Measurements from ENCODE around the gene ACTMAP.

Gene ACTMAP

DNA sequence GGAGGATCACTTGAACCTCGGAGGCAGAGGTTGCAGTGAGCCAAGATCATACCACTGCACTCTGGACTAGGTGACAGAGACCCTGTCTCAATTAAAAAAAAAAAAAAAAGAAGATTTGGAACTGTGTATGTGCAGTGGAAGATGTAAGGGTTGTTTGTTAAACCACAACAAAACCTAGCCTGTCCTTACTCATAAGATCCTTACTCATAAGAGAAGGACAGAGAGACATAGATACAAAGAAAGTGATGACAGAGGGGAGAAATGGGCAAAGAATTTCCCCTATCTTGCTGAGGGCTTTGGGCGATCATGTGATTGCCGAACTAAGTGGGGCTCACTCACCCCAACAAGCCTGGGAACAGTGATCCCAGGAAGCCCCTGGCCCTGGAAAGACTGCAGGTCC is 25.4 kb downstream of the ACTMAP start:
- H3K36me3 ChIP-seq (ENCODE audit: insufficient read depth, low read length): no peaks in the 10 kb centered on the region
- H2AFZ ChIP-seq (ENCODE audit: low read length): no peak overlapping the region
- H3K9me2 ChIP-seq (replicated peaks; ENCODE audit: low read depth, low read length): no peaks in the 10 kb centered on the region
- H3K4me1 ChIP-seq (ENCODE audit: insufficient read depth, low read length, poor library complexity, severe bottlenecking): no peaks in the 10 kb centered on the region
- no peaks in the 10 kb centered on the region for H3K79me2 ChIP-seq (ENCODE audit: insufficient read depth, low read length)
- no peaks in the 10 kb centered on the region for H3K27me3 ChIP-seq (ENCODE audit: insufficient read depth, low read length, poor library complexity, severe bottlenecking)
- no peaks in the 10 kb centered on the region for H4K20me1 ChIP-seq (ENCODE audit: insufficient read depth, low read length, poor library complexity, severe bottlenecking)
- H3K9ac ChIP-seq (ENCODE audit: low read depth, low read length, poor library complexity, severe bottlenecking): no peak overlapping the region
- no peak overlapping the region for H3K4me2 ChIP-seq (ENCODE audit: low read depth, low read length, poor library complexity, severe bottlenecking)
- H3K9me3 ChIP-seq (ENCODE audit: insufficient read depth, low read depth, low read length): no peaks in the 10 kb centered on the region
- H3K4me3 ChIP-seq (ENCODE audit: low read length, poor library complexity, severe bottlenecking): no peak overlapping the region
- no peak for TF ChIP-seq CTCF (conservative IDR thresholded peaks at IDR 0.05; ENCODE audit: low read length)
- no peak for TF ChIP-seq EZH2phosphoT487 (IDR thresholded peaks at IDR 0.05; ENCODE audit: borderline replicate concordance)
- H3F3A ChIP-seq (ENCODE audit: low read depth): no peaks in the 10 kb centered on the region

- H3K36me3 ChIP-seq (ENCODE audit: insufficient read depth, low read length): no peaks in the 10 kb centered on the region
- no peaks in the 10 kb centered on the region for H4K20me1 ChIP-seq (ENCODE audit: insufficient read depth, low read length, poor library complexity, severe bottlenecking)
- no peak for TF ChIP-seq CTCF (conservative IDR thresholded peaks at IDR 0.05; ENCODE audit: low read length)
- no peak for TF ChIP-seq EZH2phosphoT487 (IDR thresholded peaks at IDR 0.05; ENCODE audit: borderline replicate concordance)
- H3K79me2 ChIP-seq (ENCODE audit: insufficient read depth, low read length): no peaks in the 10 kb centered on the region
- H3K4me1 ChIP-seq (ENCODE audit: insufficient read depth, low read length, poor library complexity, severe bottlenecking): peaks cover under 1% of the 10 kb centered on the region
- no peaks in the 10 kb centered on the region for H3K9me2 ChIP-seq (replicated peaks; ENCODE audit: low read depth, low read length)
- H3K4me3 ChIP-seq (ENCODE audit: low read length, poor library complexity, severe bottlenecking): no peak overlapping the region
- no peak overlapping the region for H3K4me2 ChIP-seq (ENCODE audit: low read depth, low read length, poor library complexity, severe bottlenecking)
- no peak overlapping the region for H2AFZ ChIP-seq (ENCODE audit: low read length)
- H3F3A ChIP-seq (ENCODE audit: low read depth): no peaks in the 10 kb centered on the region
- no peak overlapping the region for H3K9ac ChIP-seq (ENCODE audit: low read depth, low read length, poor library complexity, severe bottlenecking)
- H3K27me3 ChIP-seq (ENCODE audit: insufficient read depth, low read length, poor library complexity, severe bottlenecking): no peaks in the 10 kb centered on the region
- no peaks in the 10 kb centered on the region for H3K9me3 ChIP-seq (ENCODE audit: insufficient read depth, low read depth, low read length)
These were observed 26.0 kb downstream of the ACTMAP start for GRCh38 chr19:40724315-40724714.

DNA sequence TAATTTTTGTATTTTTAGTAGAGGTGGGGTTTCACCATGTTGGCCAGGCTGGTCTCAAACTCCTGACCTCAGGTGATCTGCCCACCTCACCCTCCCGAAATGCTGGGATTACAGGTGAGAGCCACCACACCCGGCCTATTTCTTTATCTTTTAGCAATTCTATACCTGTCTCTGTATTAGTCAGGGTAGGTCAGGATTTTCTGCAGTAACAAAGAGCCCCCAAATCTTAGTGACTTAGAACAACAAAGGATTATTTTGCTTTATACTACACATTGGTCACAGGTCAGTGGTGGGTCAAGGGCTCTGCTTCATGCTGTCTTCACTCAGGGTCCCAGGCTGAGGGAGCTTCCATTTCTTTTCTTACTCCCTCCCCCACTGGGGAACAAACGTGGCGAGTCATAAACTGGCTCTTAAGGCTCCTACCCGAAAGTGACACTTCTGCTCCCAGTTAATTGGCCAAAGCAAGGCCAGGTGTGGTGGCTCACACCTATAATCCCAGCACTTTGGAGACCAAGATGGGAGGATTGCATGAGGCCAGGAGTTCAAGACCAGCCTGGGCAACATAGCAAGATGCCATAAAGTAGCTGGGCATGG is 26.5 kb downstream of the ACTMAP start:
- Histone ChIP-seq H3K27me3 (ENCODE audit: insufficient read depth, low read length, poor library complexity, severe bottlenecking) (no peaks in the 10 kb centered on the region), H3K4me3 (ENCODE audit: low read length, poor library complexity, severe bottlenecking) (no peak overlapping the region), H3F3A (ENCODE audit: low read depth) (no peaks in the 10 kb centered on the region), H3K4me2 (ENCODE audit: low read depth, low read length, poor library complexity, severe bottlenecking) (no peak overlapping the region), H2AFZ (ENCODE audit: low read length) (no peak overlapping the region), H3K9me3 (ENCODE audit: insufficient read depth, low read depth, low read length) (no peaks in the 10 kb centered on the region), H3K79me2 (ENCODE audit: insufficient read depth, low read length) (no peaks in the 10 kb centered on the region), H3K4me1 (ENCODE audit: insufficient read depth, low read length, poor library complexity, severe bottlenecking) (peaks cover 6% of the 10 kb centered on the region), H3K9me2 (replicated peaks; ENCODE audit: low read depth, low read length) (no peaks in the 10 kb centered on the region), H3K36me3 (ENCODE audit: insufficient read depth, low read length) (no peaks in the 10 kb centered on the region), H4K20me1 (ENCODE audit: insufficient read depth, low read length, poor library complexity, severe bottlenecking) (no peaks in the 10 kb centered on the region), H3K9ac (ENCODE audit: low read depth, low read length, poor library complexity, severe bottlenecking) (no peak overlapping the region)
- TF ChIP-seq CTCF (conservative IDR thresholded peaks at IDR 0.05; ENCODE audit: low read length) (no peak), EZH2phosphoT487 (IDR thresholded peaks at IDR 0.05; ENCODE audit: borderline replicate concordance) (no peak)

Data from Loucy (cell line).